Measurements from ENCODE around the gene CORIN. TPM values are rescaled to one million over a fixed set of nuclear protein-coding genes. Genes with fewer than 3 reads are reported as not detected.
"Not testable (repeated sequence)": the region's sequence is repeated elsewhere in the genome, so short reads cannot be mapped to it uniquely, and the experiment has no call there.

CORIN gene
- total RNA-seq, 1 donor from 2014 or later: 0.51 TPM

- DNase-seq (ENCODE audit: low spot score): no peak
- H3K4me3 Mint-ChIP-seq (ENCODE audit: unreplicated experiment): no peak overlapping the region
- TF ChIP-seq CTCF (IDR thresholded peaks at IDR 0.05; ENCODE audit: unreplicated experiment): no peak
- no peak overlapping the region for H3K27ac Mint-ChIP-seq (ENCODE audit: unreplicated experiment)
- H3K36me3 Mint-ChIP-seq (ENCODE audit: low read depth, unreplicated experiment): no peaks in the 10 kb centered on the region
- no peaks in the 10 kb centered on the region for H3K4me1 Mint-ChIP-seq (ENCODE audit: unreplicated experiment)
- H3K9me3 Mint-ChIP-seq (ENCODE audit: unreplicated experiment): no peaks in the 10 kb centered on the region
- no peaks in the 10 kb centered on the region for H3K27me3 Mint-ChIP-seq (ENCODE audit: unreplicated experiment)
Observed at GRCh38 chr4:47694322-47694721, 143.5 kb downstream of the CORIN start.

- H3K4me3 Mint-ChIP-seq (ENCODE audit: unreplicated experiment): no peak overlapping the region
- no peaks in the 10 kb centered on the region for H3K9me3 Mint-ChIP-seq (ENCODE audit: unreplicated experiment)
- no peaks in the 10 kb centered on the region for H3K36me3 Mint-ChIP-seq (ENCODE audit: low read depth, unreplicated experiment)
- no peak for TF ChIP-seq CTCF (IDR thresholded peaks at IDR 0.05; ENCODE audit: unreplicated experiment)
- no peak overlapping the region for H3K27ac Mint-ChIP-seq (ENCODE audit: unreplicated experiment)
- DNase-seq (ENCODE audit: low spot score): no peak
- no peaks in the 10 kb centered on the region for H3K4me1 Mint-ChIP-seq (ENCODE audit: unreplicated experiment)
- H3K27me3 Mint-ChIP-seq (ENCODE audit: unreplicated experiment): no peaks in the 10 kb centered on the region
Observed at GRCh38 chr4:47692691-47693090, 145.2 kb downstream of the CORIN start.

GRCh38 chr4:47691757-47692383, 146.0 kb downstream of the CORIN start:
- DNase-seq (ENCODE audit: low spot score); H3K36me3 Mint-ChIP-seq (ENCODE audit: low read depth, unreplicated experiment); H3K4me1 Mint-ChIP-seq (ENCODE audit: unreplicated experiment); H3K4me3 Mint-ChIP-seq (ENCODE audit: unreplicated experiment); H3K27me3 Mint-ChIP-seq (ENCODE audit: unreplicated experiment); H3K27ac Mint-ChIP-seq (ENCODE audit: unreplicated experiment); H3K9me3 Mint-ChIP-seq (ENCODE audit: unreplicated experiment): not testable (repeated sequence)

GRCh38 chr4:47690611-47691010, 147.3 kb downstream of the CORIN start:
- no peaks in the 10 kb centered on the region for H3K4me1 Mint-ChIP-seq (ENCODE audit: unreplicated experiment)
- H3K27me3 Mint-ChIP-seq (ENCODE audit: unreplicated experiment): no peaks in the 10 kb centered on the region
- H3K4me3 Mint-ChIP-seq (ENCODE audit: unreplicated experiment): no peak overlapping the region
- no peaks in the 10 kb centered on the region for H3K36me3 Mint-ChIP-seq (ENCODE audit: low read depth, unreplicated experiment)
- H3K9me3 Mint-ChIP-seq (ENCODE audit: unreplicated experiment): no peaks in the 10 kb centered on the region
- H3K27ac Mint-ChIP-seq (ENCODE audit: unreplicated experiment): no peak overlapping the region
- no peak for TF ChIP-seq CTCF (IDR thresholded peaks at IDR 0.05; ENCODE audit: unreplicated experiment)
- no peak for DNase-seq (ENCODE audit: low spot score)

- no peak overlapping the region for H3K27ac Mint-ChIP-seq (ENCODE audit: unreplicated experiment)
- peak; percentile 73 for DNase-seq (ENCODE audit: low spot score)
- H3K27me3 Mint-ChIP-seq (ENCODE audit: unreplicated experiment): peaks cover 2% of the 10 kb centered on the region
Observed at GRCh38 chr4:47686294-47686872, 151.5 kb downstream of the CORIN start.

More at GRCh38 chr4:47686294-47686872, 151.5 kb downstream of the CORIN start:
- Mint-ChIP-seq H3K4me3 (ENCODE audit: unreplicated experiment) (no peak overlapping the region), H3K4me1 (ENCODE audit: unreplicated experiment) (no peaks in the 10 kb centered on the region), H3K36me3 (ENCODE audit: low read depth, unreplicated experiment) (no peaks in the 10 kb centered on the region), H3K9me3 (ENCODE audit: unreplicated experiment) (no peaks in the 10 kb centered on the region)
- TF ChIP-seq CTCF (IDR thresholded peaks at IDR 0.05; ENCODE audit: unreplicated experiment): peak; percentile 74

Data from endothelial cell (in vitro differentiated cells).